PFSK-1 (cell line): ENCODE results near the gene RHEB.

Experiments
- POLR2AphosphoS5 ChIP-seq: IDR thresholded peaks from 2 replicates; pipeline ENCODE4 v1.6.1; 2012; ENCODE audit warnings: low read depth, mild to moderate bottlenecking, control low read depth, low read length, moderate library complexity
- TAF1 ChIP-seq: IDR thresholded peaks from 2 replicates; pipeline ENCODE4 v1.6.1; 2012; ENCODE audit warnings: low read length, control low read depth, borderline replicate concordance; ENCODE audit not compliant: insufficient read depth
- TF ChIP-seq, protein P1 (sequence below), 2 experiments: IDR thresholded peaks; 2 replicates each; pipeline versions ENCODE4 v1.6.1 to v1.8.0; 2011 to 2012; ENCODE audit warnings: low read depth in 2 of 2, low read length in 2 of 2, control low read depth in 1 of 2, inconsistent platforms in 1 of 2, mild to moderate bottlenecking in 1 of 2, moderate library complexity in 1 of 2; ENCODE audit not compliant: insufficient read depth in 1 of 2

DNA sequence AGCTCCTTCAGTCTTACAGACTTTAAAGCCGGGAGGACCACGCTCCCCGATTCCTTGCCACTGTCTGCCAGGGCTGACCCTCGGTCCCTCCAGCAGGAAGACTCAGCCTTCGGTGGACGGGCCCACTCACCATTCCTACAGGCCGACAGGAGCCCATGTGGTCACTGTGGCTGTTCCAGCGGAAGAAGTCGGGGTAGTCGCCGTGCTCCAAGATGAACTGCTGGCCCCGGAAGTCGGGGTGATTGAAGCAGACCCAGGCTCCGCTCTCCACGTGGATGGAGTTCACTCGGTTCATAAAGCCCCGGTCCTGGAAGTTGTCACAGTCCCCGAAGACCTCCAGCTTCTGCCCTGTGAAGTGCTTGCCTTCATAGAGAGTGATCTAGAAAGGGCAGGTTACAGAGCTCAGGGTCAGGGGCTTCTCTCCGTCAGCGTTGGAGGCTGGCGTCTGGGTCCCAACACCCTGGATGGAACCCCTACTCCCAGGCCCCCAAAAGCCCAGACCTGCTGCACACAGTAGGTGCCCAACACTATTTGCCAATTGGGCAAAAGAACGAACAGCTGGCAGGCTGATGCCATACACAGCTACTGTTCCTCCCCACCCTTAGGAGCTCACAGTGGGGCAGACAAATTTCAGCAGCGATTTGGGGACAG, 81.7 kb downstream of the RHEB start:
- no peak for TF ChIP-seq TAF1
- TF ChIP-seq, protein P1, sequence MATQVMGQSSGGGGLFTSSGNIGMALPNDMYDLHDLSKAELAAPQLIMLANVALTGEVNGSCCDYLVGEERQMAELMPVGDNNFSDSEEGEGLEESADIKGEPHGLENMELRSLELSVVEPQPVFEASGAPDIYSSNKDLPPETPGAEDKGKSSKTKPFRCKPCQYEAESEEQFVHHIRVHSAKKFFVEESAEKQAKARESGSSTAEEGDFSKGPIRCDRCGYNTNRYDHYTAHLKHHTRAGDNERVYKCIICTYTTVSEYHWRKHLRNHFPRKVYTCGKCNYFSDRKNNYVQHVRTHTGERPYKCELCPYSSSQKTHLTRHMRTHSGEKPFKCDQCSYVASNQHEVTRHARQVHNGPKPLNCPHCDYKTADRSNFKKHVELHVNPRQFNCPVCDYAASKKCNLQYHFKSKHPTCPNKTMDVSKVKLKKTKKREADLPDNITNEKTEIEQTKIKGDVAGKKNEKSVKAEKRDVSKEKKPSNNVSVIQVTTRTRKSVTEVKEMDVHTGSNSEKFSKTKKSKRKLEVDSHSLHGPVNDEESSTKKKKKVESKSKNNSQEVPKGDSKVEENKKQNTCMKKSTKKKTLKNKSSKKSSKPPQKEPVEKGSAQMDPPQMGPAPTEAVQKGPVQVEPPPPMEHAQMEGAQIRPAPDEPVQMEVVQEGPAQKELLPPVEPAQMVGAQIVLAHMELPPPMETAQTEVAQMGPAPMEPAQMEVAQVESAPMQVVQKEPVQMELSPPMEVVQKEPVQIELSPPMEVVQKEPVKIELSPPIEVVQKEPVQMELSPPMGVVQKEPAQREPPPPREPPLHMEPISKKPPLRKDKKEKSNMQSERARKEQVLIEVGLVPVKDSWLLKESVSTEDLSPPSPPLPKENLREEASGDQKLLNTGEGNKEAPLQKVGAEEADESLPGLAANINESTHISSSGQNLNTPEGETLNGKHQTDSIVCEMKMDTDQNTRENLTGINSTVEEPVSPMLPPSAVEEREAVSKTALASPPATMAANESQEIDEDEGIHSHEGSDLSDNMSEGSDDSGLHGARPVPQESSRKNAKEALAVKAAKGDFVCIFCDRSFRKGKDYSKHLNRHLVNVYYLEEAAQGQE (IDR thresholded peaks at IDR 0.05; ENCODE audit: insufficient read depth in 1 of 2, low read depth in 2 of 2, low read length in 2 of 2): no peak
- TF ChIP-seq POLR2AphosphoS5: no peak
